ENCODE data around the gene PCAT7.

DNA sequence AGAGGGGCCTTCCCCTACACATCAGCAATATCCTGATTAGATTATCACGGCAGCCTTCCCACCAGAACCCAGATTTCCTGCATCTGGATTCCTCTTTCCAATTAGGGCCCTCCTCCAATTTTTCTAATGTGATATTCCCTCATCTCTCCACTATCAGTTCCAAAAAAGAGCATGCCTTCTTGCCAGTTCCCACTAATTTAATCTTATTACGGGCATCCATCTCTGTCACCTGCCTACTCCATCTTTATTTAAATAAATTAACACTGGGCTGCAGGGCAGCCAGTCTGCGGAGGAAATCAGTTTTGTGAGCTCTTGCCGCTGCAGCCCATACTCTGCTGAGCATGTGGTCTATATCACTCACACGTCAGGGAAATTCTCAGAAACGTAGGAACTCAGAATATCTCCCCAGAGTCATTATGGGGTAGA lies 55.3 kb downstream of the PCAT7 start:
- TF ChIP-seq CEBPB (tag; IDR thresholded peaks at IDR 0.05) (no peak), ETV6 (IDR thresholded peaks at IDR 0.05; ENCODE audit: borderline replicate concordance in 1 of 2, low read depth in 2 of 2, low read length in 1 of 2) (no peak), ETV6 (CRISPR knock-in tag; IDR thresholded peaks at IDR 0.05; ENCODE audit: borderline replicate concordance) (no peak), MAZ (CRISPR knock-in tag; conservative IDR thresholded peaks at IDR 0.05 in 1 of 2, IDR thresholded peaks at IDR 0.05 in 1 of 2) (no peak), CHD4 (IDR thresholded peaks at IDR 0.05; ENCODE audit: insufficient read depth, insufficient replicate concordance, low read depth, low read length, poor library complexity, severe bottlenecking) (no peak), EZH2 (IDR thresholded peaks at IDR 0.05; ENCODE audit: borderline replicate concordance, low read depth, low read length) (no peak)
- TF ChIP-seq, protein P1, sequence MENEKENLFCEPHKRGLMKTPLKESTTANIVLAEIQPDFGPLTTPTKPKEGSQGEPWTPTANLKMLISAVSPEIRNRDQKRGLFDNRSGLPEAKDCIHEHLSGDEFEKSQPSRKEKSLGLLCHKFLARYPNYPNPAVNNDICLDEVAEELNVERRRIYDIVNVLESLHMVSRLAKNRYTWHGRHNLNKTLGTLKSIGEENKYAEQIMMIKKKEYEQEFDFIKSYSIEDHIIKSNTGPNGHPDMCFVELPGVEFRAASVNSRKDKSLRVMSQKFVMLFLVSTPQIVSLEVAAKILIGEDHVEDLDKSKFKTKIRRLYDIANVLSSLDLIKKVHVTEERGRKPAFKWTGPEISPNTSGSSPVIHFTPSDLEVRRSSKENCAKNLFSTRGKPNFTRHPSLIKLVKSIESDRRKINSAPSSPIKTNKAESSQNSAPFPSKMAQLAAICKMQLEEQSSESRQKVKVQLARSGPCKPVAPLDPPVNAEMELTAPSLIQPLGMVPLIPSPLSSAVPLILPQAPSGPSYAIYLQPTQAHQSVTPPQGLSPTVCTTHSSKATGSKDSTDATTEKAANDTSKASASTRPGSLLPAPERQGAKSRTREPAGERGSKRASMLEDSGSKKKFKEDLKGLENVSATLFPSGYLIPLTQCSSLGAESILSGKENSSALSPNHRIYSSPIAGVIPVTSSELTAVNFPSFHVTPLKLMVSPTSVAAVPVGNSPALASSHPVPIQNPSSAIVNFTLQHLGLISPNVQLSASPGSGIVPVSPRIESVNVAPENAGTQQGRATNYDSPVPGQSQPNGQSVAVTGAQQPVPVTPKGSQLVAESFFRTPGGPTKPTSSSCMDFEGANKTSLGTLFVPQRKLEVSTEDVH (IDR thresholded peaks at IDR 0.05; ENCODE audit: low read depth, partially characterized antibody): no peak
- TF ChIP-seq, protein P2, sequence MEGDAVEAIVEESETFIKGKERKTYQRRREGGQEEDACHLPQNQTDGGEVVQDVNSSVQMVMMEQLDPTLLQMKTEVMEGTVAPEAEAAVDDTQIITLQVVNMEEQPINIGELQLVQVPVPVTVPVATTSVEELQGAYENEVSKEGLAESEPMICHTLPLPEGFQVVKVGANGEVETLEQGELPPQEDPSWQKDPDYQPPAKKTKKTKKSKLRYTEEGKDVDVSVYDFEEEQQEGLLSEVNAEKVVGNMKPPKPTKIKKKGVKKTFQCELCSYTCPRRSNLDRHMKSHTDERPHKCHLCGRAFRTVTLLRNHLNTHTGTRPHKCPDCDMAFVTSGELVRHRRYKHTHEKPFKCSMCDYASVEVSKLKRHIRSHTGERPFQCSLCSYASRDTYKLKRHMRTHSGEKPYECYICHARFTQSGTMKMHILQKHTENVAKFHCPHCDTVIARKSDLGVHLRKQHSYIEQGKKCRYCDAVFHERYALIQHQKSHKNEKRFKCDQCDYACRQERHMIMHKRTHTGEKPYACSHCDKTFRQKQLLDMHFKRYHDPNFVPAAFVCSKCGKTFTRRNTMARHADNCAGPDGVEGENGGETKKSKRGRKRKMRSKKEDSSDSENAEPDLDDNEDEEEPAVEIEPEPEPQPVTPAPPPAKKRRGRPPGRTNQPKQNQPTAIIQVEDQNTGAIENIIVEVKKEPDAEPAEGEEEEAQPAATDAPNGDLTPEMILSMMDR (IDR thresholded peaks at IDR 0.05 in 2 of 3, conservative IDR thresholded peaks at IDR 0.05 in 1 of 3; ENCODE audit: insufficient read depth in 2 of 3, low read depth in 1 of 3, low read length in 3 of 3): no peak

All from K562 (cell line).